GM18505 (cell line): ENCODE results near the gene CNN2.

Experiments used
- ATAC-seq: cut with Tn5 transposase; IDR thresholded peaks from one replicate; pipeline ENCODE4 v1.9.1; 2021; ENCODE audit not compliant: unreplicated experiment
- POLR2A ChIP-seq: IDR thresholded peaks from 4 replicates; pipeline ENCODE4 v1.6.1; 2011; ENCODE audit warnings: borderline replicate concordance; ENCODE audit not compliant: insufficient read depth, insufficient read length; ENCODE audit errors: extremely low read depth

CNN2 gene

GRCh38 chr19:1081301-1082164, 55.1 kb downstream of the CNN2 start:
- no peak for ATAC-seq

DNA sequence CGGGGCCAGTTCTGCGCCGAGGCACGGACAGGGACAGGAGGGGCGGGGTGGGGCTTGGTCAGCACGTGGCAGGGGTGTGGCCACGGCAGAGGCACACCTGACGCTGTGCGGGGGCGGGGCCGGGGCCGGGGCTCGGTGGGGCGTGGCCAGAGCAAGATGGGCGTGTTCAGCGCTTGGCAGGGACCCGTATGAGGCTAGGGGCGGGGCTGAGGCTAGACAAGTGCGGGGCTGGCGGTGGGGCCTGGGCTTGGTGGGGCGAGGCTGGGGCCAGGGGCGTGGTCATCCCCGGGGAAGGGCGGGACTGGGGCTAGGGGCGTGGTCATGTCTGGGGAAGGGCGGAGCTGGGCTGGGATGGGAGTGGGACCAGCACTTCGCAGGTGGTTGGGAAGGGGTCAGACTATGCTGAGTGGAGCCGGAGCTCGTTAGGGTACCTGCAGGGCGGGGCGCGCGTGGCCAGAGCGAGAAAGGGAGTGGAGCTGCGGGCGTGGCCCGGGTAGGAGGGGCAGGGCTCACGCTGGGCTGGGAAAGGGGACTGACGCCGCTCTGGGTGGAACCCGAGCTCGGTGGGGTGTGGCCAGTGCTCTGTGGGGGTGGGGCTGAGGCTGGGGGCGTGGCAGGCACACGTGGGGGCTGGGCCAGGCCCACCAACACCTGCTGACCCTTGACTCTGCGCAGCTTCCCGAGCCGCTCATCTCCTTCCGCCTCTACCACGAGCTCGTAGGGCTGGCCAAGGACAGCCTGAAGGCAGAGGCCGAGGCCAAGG, 55.9 kb downstream of the CNN2 start:
- ATAC-seq: no peak
- no peak for TF ChIP-seq POLR2A

More at GRCh38 chr19:1081301-1082164, 55.1 kb downstream of the CNN2 start:
- peak; percentile 6 for TF ChIP-seq POLR2A

DNA sequence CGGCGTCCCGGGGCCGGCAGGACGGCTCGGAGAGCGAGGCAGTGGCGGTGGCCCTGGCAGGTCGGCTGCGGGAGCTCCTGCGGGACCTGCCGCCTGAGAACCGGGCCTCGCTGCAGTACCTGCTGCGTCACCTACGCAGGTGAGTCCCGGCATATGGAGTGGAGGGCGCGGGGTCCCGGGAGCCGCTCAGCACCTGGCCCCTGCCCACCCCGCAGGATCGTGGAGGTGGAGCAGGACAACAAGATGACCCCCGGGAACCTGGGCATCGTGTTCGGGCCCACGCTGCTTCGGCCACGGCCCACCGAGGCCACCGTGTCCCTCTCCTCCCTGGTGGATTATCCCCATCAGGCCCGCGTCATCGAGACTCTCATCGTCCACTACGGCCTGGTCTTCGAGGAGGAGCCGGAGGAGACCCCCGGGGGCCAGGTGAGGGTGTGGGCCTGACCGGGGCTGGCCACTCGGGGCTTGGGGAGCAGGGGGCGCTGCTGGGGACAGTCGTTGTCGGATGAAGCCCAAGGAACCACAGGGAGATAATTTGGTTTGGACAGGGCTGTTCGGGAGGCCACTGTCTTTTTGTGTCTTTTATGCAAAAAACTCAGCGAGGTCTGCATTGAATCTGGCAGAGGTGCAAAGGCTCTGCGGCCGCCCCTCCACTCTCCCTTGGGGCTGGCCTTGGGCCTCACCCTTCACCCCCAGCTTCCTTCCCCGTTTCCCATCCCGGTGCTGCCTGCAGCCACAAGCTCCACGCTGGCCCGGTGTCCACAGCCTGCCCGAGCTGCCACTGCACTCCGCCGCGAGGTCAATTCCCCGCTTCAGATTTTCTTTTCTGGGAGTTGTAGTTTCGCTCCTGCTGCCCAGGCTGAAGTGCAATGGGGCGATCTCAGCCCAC, 56.8 kb downstream of the CNN2 start:
- no peak for TF ChIP-seq POLR2A
- no peak for ATAC-seq

- TF ChIP-seq POLR2A: no peak
- no peak for ATAC-seq
These were observed 57.8 kb downstream of the CNN2 start for GRCh38 chr19:1084024-1084868.

- ATAC-seq: no peak
- TF ChIP-seq POLR2A: peak; percentile 1
These were observed 58.7 kb downstream of the CNN2 start for GRCh38 chr19:1085053-1085658.

GRCh38 chr19:1085676-1086442, 59.5 kb downstream of the CNN2 start:
- no peak for ATAC-seq
- no peak for TF ChIP-seq POLR2A

- TF ChIP-seq POLR2A: peak; percentile 23
- no peak for ATAC-seq
These were observed 60.2 kb downstream of the CNN2 start for GRCh38 chr19:1086613-1087012.

DNA sequence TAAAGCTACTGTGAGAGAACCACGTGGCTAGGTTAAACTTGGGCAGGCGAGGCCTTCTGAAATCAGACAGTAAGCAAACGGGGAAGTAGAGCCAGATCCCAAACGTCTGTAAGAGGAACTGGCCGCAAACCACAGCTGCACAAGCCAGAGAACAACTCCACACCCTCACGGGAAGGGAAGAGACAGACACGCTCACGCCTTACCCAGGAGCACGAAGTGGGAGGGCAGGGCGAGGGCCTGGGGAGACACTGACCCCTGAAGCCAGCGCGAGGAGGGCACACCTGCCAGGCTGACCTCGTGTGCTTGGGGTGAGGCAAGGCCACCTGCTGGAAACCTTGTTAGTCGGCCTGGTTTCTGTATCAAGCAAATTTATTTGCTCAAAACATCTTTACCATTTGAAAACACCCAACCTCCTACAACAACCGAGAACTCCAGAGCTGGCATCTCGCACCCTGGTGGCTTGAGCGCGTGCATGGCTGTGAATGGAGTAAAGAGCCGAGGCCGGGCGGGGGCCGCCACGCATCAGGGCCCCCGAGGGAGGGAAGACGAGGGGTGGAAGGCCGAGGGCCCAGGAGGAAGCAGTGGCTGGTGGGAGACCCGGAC, 61.5 kb downstream of the CNN2 start:
- peak; percentile 57 for TF ChIP-seq POLR2A
- no peak for ATAC-seq

DNA sequence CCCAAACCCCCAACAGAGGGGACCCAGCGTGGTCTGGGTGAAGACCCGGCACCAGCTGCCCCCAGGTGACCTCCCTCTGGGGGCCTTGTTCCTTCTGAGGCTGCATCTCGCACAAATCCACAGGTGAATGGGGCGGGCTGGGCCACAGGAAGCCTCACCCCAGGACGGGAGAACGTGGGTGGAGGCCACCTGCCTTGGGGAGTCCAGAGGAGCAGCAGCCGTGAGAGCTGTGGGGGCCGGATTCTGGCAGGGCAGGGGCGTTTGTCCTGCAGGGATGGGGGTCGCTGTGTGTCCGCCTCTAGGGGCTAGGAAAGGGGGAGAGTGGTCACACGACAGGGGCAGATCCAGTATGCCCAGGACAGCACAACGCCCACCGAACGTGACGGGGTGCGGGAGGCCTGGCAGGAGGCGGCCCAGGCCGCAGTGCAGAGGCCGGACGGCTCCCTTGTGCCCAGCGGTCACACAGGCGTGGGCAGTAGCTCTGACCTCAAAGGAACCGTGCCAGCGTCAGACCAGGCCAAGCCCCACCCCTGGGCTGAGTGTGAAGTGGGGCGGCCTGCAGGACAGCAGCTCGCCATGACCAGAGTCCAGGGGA, 62.1 kb downstream of the CNN2 start:
- ATAC-seq: no peak
- no peak for TF ChIP-seq POLR2A
